COR-L47 (cell line): ENCODE data around the gene POP5.

Experiments used
- DNase-seq: peaks from one replicate; lab custom pipeline; 2025; lab: John Stamatoyannopoulos, UW

Gene POP5

DNA sequence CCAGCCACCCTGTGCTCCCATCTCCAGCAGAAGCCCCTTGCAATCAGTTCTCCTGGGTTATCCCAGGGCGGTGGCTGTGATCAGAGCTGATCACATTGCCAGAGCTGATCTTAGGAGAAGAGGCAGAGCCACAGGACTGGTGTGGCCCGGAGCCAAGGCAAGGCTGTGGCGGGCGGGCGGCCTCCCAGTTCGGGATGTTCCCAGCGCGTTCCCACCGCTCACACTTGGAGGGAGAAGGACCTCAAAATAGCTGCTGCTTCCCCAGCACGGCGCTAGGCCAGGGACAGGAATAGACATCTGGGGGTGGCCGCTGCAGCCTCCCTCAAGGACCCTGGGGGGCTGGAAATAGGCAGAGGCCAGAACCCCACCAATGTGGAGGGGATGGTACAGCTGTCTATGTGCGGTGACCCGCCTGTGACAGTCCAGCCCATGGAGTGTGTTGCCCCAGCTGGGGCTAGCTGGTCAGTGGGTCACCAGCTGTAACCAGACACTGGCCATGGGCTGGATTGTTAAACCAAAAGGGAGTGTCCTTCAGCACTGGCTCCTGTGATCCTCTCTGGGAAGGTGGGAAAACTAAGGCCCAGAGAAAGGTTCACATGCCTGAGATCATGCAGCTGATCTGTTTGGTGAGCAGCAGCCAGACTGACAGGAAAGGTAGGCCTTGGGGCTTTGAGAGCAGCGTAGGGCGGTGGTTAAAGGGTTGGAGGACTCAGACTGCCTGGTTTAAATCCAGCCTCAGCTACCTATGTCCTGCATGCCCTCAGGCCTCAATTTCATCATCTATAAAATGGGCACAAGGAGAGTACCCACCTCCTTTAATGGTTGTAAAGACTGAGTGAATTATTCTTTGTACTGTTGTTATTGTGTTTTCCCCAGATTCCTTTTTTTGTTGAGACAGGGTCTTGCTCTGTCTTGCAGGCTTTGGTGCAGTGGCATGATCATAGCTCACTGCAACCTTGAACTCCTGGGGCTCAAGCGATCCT lies 8.0 kb upstream of the POP5 start:
- no peak for DNase-seq

- DNase-seq, result no peak
These were observed 7.2 kb upstream of the POP5 start for GRCh38 chr12:120588371-120588770.

DNA sequence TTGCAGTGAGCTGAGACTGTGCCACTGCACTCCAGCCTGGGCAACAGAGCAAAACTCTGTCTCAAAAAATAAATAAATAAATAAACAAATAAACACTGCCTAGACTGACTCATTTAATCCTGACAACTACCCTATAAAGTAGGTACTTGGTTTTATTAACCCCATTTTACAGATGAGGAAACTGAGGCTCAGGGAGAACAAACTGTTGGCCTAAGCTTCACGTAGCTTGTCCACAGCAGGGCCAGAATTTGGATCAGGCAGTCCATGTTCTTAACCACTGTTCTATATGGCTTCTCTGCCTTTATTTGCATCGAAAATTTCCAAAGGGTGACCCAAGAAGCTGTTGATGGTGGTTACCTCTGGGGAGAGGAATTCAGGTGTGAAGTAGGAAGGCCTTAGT lies 5.7 kb upstream of the POP5 start:
- no peak for DNase-seq

GRCh38 chr12:120586206-120586605 lies 5.0 kb upstream of the POP5 start:
- peak; percentile 6 for DNase-seq

GRCh38 chr12:120584343-120585149 lies 3.3 kb upstream of the POP5 start:
- peak; percentile 75 for DNase-seq

DNA sequence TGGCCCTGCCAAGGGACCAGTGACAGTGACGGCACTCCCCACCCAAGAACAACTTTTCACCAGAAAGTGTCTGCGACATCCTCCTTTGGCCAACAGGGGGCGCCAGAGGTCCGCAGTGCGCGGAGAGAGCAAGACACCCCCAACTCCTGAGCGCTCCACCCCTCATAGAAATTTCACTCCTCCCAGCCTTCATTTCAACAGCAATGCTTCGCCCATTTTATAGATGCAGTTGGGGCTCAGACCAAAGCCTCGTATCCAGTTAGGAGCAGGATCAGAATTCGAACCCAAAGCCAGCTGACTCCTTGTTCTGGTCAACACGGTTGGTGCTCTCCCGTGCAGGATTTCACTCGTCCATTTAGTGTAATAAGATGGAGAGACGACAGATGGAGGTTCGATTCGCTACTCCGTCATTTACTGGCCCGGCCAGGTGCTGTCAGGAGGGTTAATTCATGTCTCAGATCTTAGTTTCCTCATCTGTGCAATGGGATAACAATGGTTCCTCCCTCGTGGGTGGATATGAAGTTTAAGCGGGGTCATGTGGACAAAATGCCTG lies 2.4 kb upstream of the POP5 start:
- peak; percentile 44 for DNase-seq

DNA sequence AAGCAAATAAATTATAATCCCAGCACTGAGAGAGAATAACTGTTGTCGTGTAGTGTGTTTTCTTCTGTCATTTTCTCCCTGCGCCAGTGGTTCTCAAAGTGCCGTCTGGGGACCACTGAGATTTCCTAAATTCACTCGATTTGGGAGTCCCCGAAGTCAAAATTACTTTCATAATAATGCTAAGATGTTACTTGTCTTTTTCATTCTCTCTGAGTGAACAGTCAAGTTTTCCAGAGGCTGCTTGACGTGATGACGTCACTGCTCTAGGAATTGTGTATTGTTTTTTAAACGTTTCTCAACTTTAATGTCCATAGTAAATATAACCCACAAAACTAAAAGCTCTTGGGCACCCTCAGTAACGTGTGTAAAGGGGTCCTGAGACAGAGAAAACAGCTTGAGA lies 796 bp upstream of the POP5 start:
- no peak for DNase-seq

GRCh38 chr12:120579179-120579578 lies 2.0 kb downstream of the POP5 start:
- no peak for DNase-seq

DNA sequence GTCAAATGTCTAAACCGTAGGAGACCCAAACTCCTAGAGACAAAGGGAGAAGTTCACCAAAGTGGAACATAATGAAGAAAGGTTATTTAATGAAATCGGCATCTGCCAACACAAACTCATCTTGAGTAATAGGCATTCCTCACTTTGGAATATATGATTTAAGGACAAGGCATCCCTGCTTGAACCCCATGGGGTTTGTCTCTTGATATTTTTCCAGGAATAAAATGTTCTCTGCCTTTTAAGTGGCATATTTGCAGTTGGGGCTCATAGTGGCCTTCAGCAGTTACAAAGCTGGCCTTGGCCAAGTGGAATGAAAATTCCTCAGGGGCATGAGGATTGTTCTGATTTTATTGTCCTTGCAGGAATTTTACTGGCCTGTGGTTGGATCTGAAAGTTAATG lies 7.1 kb downstream of the POP5 start:
- DNase-seq, result no peak

DNA sequence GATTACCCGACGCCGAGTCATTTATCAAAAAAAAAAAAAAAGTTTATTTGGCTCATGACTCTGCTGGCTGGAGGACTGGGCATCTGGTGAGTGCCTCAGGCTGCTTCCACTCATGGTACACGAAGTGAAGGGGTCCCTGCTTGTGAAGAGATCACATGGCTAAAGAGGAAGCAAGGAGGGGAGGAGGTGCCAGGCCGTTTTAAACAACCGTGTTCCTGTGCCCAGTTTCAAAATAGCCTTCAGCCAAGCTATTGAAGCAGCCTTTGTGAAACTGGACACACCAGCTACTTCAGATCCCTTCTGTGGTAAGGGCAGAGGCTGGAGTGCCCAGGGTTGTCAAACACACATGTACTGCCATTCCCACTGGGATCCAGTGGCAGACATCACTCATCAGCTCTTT lies 7.6 kb downstream of the POP5 start:
- no peak for DNase-seq

GRCh38 chr12:120571299-120571698 lies 9.9 kb downstream of the POP5 start:
- DNase-seq, result no peak

- DNase-seq, result no peak
These were observed 17.7 kb downstream of the POP5 start for GRCh38 chr12:120563495-120563894.

- DNase-seq, result no peak
These were observed 18.3 kb downstream of the POP5 start for GRCh38 chr12:120562906-120563305.

DNA sequence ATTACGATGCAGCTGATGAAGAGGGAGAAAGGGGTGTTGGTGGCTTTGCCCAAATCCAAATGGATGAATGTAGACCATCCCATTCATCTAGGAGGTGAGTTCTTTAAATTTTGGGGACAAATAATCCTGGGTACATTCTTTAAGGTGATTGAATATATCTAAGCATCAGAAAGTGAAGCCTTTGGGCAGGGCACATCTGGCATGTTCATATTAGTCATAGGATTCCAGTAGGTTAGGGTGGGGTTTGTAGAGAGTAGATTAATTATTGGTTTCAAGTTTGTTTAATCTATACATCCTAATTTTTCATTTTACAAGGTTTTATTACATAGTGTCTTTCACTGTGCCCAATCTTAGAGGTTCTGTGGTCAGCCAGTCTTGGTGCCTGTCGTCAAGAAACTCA lies 23.6 kb downstream of the POP5 start:
- DNase-seq, result no peak

- DNase-seq, result no peak
These were observed 26.5 kb downstream of the POP5 start for GRCh38 chr12:120554678-120555077.

- no peak for DNase-seq
These were observed 35.2 kb downstream of the POP5 start for GRCh38 chr12:120546050-120546386.

DNA sequence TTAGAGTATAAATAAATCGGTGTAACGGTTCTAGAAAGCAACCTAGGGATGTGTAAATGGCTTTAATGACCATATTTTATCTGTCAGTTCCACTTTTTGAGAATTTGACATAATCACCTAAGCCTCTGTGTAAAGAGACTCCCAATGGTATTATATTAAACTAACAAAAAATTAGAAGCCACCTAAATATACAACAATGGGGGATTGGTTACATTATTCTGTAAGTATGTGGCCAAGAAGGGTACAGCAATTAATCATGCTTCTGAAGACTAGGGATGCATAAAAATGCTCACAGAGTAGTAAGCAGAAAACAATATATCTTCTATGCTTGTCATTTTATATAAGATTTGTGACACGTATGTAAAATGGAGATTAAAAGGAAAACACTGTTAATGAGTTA lies 36.5 kb downstream of the POP5 start:
- DNase-seq, result no peak

DNA sequence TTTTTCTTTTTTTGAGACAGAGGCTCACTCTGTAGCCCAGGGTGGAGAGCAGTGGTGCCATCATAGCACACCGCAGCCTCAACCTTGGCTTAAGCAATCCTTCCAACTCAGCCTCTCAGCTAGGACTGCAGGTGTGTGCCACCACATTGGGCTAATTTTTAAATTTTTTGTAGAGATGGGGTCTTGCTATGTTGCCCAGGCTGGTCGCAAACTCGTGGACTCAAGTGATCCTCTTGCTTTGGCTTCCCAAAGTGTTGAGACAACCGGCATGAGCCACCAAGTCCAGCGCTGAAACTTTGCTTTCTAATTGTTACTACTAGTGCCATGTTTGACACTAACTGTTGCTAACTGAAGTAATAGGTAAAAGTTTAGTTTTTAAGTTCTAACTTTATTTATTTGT lies 39.0 kb downstream of the POP5 start:
- DNase-seq, result no peak

- no peak for DNase-seq
These were observed 40.8 kb downstream of the POP5 start for GRCh38 chr12:120540445-120540844.

DNA sequence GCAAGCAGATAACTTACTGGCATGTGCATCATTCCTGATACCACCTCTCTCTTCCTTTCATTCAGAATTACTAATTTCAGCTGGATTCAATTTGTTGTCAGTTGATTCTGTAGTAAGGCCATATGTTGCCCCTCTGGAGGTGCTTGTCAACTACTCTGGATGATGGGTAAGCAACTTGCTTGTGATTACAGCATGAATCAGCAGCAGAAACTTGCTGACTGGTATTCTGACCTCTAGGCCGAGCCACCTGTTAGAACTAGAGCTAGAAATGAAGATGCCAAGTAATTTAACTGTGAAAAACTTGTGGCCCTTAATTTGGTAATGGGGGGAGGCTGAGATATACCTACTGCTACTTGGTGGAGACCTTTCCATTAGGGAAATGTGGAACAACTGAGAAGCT lies 41.9 kb downstream of the POP5 start:
- DNase-seq, result no peak

GRCh38 chr12:120538281-120539156 lies 42.7 kb downstream of the POP5 start:
- DNase-seq, result no peak

- DNase-seq, result no peak
These were observed 43.4 kb downstream of the POP5 start for GRCh38 chr12:120537856-120538220.
